Measurements from ENCODE around the gene DENND2A. TPM values are rescaled to one million over a fixed set of nuclear protein-coding genes. Genes with fewer than 3 reads are reported as not detected.

DENND2A gene
- total and polyA plus RNA-seq, 7 donors, result 2.7 to 8.7 (median 3.8) TPM

- Histone ChIP-seq H3K9me3 (no peaks in the 10 kb centered on the region), H3K4me3 (no peak overlapping the region), H3K27ac (no peak overlapping the region), H3K4me1 (no peaks in the 10 kb centered on the region), H3K36me3 (ENCODE audit: insufficient read depth in 1 of 2, low read depth in 1 of 2) (peaks cover 0 to 48% of the 10 kb centered on the region in 2 donors), H3K27me3 (ENCODE audit: insufficient read depth in 3 of 3, low read length in 2 of 3) (no peaks in the 10 kb centered on the region)
- intact Hi-C loops (cut with DNase I), result no loop called here
- no peak for ATAC-seq
- TF ChIP-seq CTCF (IDR thresholded peaks at IDR 0.05), result no peak
- WGBS, 3 donors, result 94 to 98% (median 97%) methylated on average over 3 of the region's 3 CpGs
- no peak for DNase-seq
These were observed 41.2 kb upstream of the DENND2A start for GRCh38 chr7:140681766-140682165.

GRCh38 chr7:140680886-140681285 lies 40.3 kb upstream of the DENND2A start:
- peaks cover 0 to 47% of the 10 kb centered on the region in 2 donors for H3K36me3 ChIP-seq (ENCODE audit: insufficient read depth in 1 of 2, low read depth in 1 of 2)
- no peaks in the 10 kb centered on the region for H3K4me1 ChIP-seq
- H3K27me3 ChIP-seq (ENCODE audit: insufficient read depth in 3 of 3, low read length in 2 of 3), result no peaks in the 10 kb centered on the region
- DNase-seq, result no peak
- H3K4me3 ChIP-seq, result no peak overlapping the region
- 83 to 84% (median 83%) methylated on average over 7 of the region's 7 CpGs for WGBS, 3 donors
- no peak for ATAC-seq
- no peaks in the 10 kb centered on the region for H3K9me3 ChIP-seq
- no peak for TF ChIP-seq CTCF (IDR thresholded peaks at IDR 0.05)
- intact Hi-C loops (cut with DNase I), result no loop called here
- no peak overlapping the region for H3K27ac ChIP-seq

GRCh38 chr7:140679186-140679585 lies 38.6 kb upstream of the DENND2A start:
- no peak overlapping the region for H3K27ac ChIP-seq
- H3K9me3 ChIP-seq, result no peaks in the 10 kb centered on the region
- WGBS, 3 donors, result 90 to 94% (median 92%) methylated on average over 9 of the region's 9 CpGs
- H3K4me3 ChIP-seq, result no peak overlapping the region
- TF ChIP-seq CTCF (IDR thresholded peaks at IDR 0.05), result no peak
- DNase-seq (no peak), ATAC-seq (no peak)
- intact Hi-C loops (cut with DNase I), result loop anchor here in 1 of 2 donors (10.0 kb wide), 1 partner anchor 336 kb away; the partner anchor contains the start of gene MRPS33
- no peaks in the 10 kb centered on the region for H3K27me3 ChIP-seq (ENCODE audit: insufficient read depth in 3 of 3, low read length in 2 of 3)
- H3K4me1 ChIP-seq, result peaks cover 16% of the 10 kb centered on the region
- peaks cover 0 to 47% of the 10 kb centered on the region in 2 donors for H3K36me3 ChIP-seq (ENCODE audit: insufficient read depth in 1 of 2, low read depth in 1 of 2)

- 92 to 98% (median 98%) methylated on average over 6 to 7 of the region's 7 CpGs for WGBS, 3 donors
- H3K9me3 ChIP-seq, result no peaks in the 10 kb centered on the region
These were observed 38.2 kb upstream of the DENND2A start for GRCh38 chr7:140678816-140679130.

More at GRCh38 chr7:140678816-140679130, 38.2 kb upstream of the DENND2A start:
- no peak overlapping the region for H3K4me3 ChIP-seq
- DNase-seq, result no peak
- intact Hi-C loops (cut with DNase I), result loop anchor here in 1 of 2 donors (10.0 kb wide), 1 partner anchor 336 kb away; the partner anchor contains the start of gene MRPS33
- H3K27ac ChIP-seq, result no peak overlapping the region
- no peak for TF ChIP-seq CTCF (IDR thresholded peaks at IDR 0.05)
- ATAC-seq, result no peak
- no peaks in the 10 kb centered on the region for H3K27me3 ChIP-seq (ENCODE audit: insufficient read depth in 3 of 3, low read length in 2 of 3)
- H3K36me3 ChIP-seq (ENCODE audit: insufficient read depth in 1 of 2, low read depth in 1 of 2), result peaks cover 0 to 46% of the 10 kb centered on the region in 2 donors
- H3K4me1 ChIP-seq, result peaks cover 21% of the 10 kb centered on the region
